ENCODE measurements around the gene PP2D1. TPM values are rescaled to one million over a fixed set of nuclear protein-coding genes. Genes with fewer than 3 reads are reported as not detected.

PP2D1 gene
- total RNA-seq, 2 donors from 2014 or later: not detected

GRCh38 chr3:19948226-19948591 is 63.9 kb downstream of the PP2D1 start:
- H3K9me3 Mint-ChIP-seq: no peaks in the 10 kb centered on the region
- ATAC-seq: no peak
- H3K27ac Mint-ChIP-seq: peak overlapping the region; percentile 98 to 99
- no peak for DNase-seq (ENCODE audit: low spot score in 2 of 2)
- H3K36me3 Mint-ChIP-seq: peaks cover 21 to 25% of the 10 kb centered on the region in 2 donors

- peaks cover 21 to 25% of the 10 kb centered on the region in 2 donors for H3K36me3 Mint-ChIP-seq
- DNase-seq (ENCODE audit: low spot score in 2 of 2): peak; percentile 59 to 76
Measured at GRCh38 chr3:19947549-19948225, 64.4 kb downstream of the PP2D1 start.

DNA sequence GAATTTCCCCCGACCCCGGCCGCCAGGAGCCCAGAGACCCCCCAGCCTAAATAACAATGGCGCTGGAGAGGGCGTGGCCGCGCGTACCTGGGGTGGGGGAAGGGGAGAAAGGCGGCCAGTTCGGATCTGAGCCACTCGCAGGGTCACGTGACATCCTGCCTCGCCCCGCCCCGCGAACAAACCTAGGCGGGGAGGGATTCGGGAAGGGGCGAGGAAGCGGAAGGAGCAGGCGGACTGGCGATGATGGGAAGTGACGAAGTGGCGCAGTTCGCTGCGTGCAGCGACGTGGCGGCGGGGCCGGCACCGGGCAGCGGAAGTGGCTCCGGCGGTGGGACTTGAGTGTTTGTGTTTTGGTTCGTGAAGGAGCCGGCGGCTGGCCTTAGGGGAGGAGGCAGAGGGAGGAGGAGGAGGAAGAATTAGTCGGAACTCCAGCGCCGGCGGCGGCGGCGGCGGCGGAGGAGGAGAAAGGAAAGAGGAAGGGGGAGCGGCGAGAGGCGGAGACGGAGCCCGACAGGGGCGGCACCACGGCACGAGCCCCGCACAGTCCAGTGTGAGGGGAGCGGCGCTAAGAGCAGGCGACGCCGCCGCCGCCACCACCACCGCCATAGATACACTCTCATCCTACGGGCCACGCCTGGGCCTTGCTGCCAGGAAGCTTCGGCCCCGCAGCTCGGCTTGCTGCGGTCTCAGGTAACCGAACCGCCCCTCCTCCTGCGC is 65.1 kb downstream of the PP2D1 start, which contains the start of gene RAB5A:
TSS of gene RAB5A (plus strand) at position 266 of the 717 bp plus-strand sequence. CDS start 3,802 bp downstream, outside the sequence.
- H3K36me3 Mint-ChIP-seq: peaks cover 21 to 24% of the 10 kb centered on the region in 2 donors
- peak; percentile 95 to 98 for DNase-seq (ENCODE audit: low spot score in 2 of 2)
- H3K9me3 Mint-ChIP-seq: peaks cover 0 to 4% of the 10 kb centered on the region in 2 donors
- H3K27ac Mint-ChIP-seq: peak within 1 kb of the TSS; percentile 98 to 99
- ATAC-seq: peak; percentile 93

More at GRCh38 chr3:19947549-19948225, 64.4 kb downstream of the PP2D1 start:
- H3K9me3 Mint-ChIP-seq: no peaks in the 10 kb centered on the region
- peak overlapping the region; percentile 98 to 99 for H3K27ac Mint-ChIP-seq
- peak; percentile 17 to 41 for ATAC-seq

- Mint-ChIP-seq H3K27ac (peak overlapping the region; percentile 98 to 99), H3K9me3 (peaks cover 0 to 4% of the 10 kb centered on the region in 2 donors), H3K36me3 (peaks cover 18 to 21% of the 10 kb centered on the region in 2 donors)
- peak; percentile 3 to 9 for ATAC-seq
- no peak for DNase-seq (ENCODE audit: low spot score in 2 of 2)
Measured at GRCh38 chr3:19945969-19946831, 65.9 kb downstream of the PP2D1 start.

- H3K9me3 Mint-ChIP-seq: peaks cover 0 to 4% of the 10 kb centered on the region in 2 donors
Measured at GRCh38 chr3:19945534-19945933, 66.5 kb downstream of the PP2D1 start.

DNA sequence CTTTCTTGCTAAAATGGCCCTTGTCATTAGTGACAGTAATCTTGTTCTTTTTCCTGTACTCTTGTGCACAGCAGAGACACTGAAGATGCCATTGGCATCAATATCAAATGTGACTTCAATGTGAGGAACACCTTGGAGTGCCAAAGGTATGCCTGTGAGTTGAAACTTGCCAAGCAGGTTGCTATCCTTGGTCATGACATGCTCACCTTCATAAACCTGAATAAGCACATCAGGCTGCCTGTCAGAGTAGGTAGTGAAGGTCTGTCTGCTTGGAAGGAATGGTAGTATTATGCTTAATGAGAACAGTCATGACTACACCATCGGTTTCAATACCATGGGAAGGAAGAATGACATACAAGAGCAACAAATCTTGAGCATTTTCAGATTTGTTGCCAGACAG is 71.4 kb downstream of the PP2D1 start:
- Mint-ChIP-seq H3K9me3 (peaks cover 3 to 16% of the 10 kb centered on the region in 2 donors), H3K27ac (no peak overlapping the region), H3K36me3 (peaks cover 18 to 19% of the 10 kb centered on the region in 2 donors)
- ATAC-seq (no peak), DNase-seq (ENCODE audit: low spot score in 2 of 2) (no peak)

More at GRCh38 chr3:19945534-19945933, 66.5 kb downstream of the PP2D1 start:
- no peak for ATAC-seq
- no peak for DNase-seq (ENCODE audit: low spot score in 2 of 2)
- peak overlapping the region in 1 of 2 donors; percentile 98 for H3K27ac Mint-ChIP-seq
- peaks cover 13 to 24% of the 10 kb centered on the region in 2 donors for H3K36me3 Mint-ChIP-seq

GRCh38 chr3:19938295-19938627 is 73.8 kb downstream of the PP2D1 start:
- Mint-ChIP-seq H3K9me3 (peaks cover 3 to 19% of the 10 kb centered on the region in 2 donors), H3K27ac (peak overlapping the region in 1 of 2 donors; percentile 67), H3K36me3 (peaks cover 18% of the 10 kb centered on the region in 2 donors)
- DNase-seq (ENCODE audit: low spot score in 2 of 2) (no peak), ATAC-seq (no peak)

DNA sequence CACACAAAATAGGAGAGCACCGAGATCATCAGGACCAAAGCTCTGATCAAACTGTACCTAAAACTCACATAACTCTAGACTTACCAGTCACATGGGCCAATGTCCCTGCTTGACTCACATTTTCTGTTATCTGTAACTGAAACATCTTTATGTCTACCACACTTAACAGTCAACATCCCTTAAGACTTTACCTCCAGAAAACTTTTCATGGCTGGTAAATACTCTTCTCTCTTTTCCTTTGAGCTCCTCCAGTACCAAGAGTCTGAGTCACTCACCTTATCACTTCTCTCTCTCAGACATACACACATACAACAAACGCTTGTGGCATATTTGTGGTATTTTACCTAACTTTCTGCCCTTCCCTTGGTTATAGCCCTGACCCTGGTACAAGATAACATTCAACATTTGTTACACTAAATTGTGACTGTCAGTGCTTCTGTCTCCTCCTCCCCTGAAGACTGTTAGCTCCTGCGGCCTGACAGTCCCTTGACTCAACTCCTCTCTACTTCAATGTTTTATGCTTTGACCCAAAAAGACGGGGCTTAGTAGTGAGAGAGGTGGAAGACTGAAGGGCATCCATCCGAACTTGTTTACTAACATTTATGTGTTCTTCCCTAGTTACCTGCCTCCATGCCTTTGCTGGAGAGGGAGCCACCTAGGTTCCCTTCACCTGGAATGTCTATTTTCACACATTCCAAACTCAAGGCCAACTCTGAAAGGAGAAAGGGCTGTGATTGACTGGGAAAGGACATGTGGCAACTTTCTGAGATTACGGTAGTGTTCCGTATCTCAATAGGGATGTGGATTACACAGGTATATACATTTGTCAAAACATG is 74.4 kb downstream of the PP2D1 start:
- DNase-seq (ENCODE audit: low spot score in 2 of 2) (peak in 1 of 2 donors; percentile 23), ATAC-seq (peak; percentile 91 to 95)
- H3K36me3 Mint-ChIP-seq: peaks cover 18% of the 10 kb centered on the region in 2 donors
- peak overlapping the region; percentile 40 to 67 for H3K27ac Mint-ChIP-seq
- H3K9me3 Mint-ChIP-seq: peaks cover 3 to 19% of the 10 kb centered on the region in 2 donors

Other genes with a start within 250 kb of the PP2D1 start
- gene EFHB, start 78.0 kb downstream of the PP2D1 start, total RNA-seq: 1 to 10 TPM in 1 of 2 donors, under 1 TPM in 1; 0.91 to 1.2 TPM
- gene RAB5A, start 65.2 kb downstream of the PP2D1 start, total RNA-seq: 10 to 100 TPM; 56.3 to 80.8 TPM
- gene KAT2B, start 28.2 kb upstream of the PP2D1 start, total RNA-seq: 10 to 100 TPM; 19.6 to 27.3 TPM
- gene SGO1, start 173.9 kb upstream of the PP2D1 start, total RNA-seq: 10 to 100 TPM; 29.1 to 38.0 TPM

All from activated naive CD4-positive, alpha-beta T cell treated with anti-CD3 and anti-CD28 coated beads, Interleukin-2, amount 50 U/mL, for 72 hours (primary cell).